Measurements from ENCODE around the gene LTBR. TPM values are rescaled to one million over a fixed set of nuclear protein-coding genes. Genes with fewer than 3 reads are reported as not detected.

LTBR gene
- total and polyA plus RNA-seq, 12 donors: 34.6 to 295 (median 140) TPM

DNA sequence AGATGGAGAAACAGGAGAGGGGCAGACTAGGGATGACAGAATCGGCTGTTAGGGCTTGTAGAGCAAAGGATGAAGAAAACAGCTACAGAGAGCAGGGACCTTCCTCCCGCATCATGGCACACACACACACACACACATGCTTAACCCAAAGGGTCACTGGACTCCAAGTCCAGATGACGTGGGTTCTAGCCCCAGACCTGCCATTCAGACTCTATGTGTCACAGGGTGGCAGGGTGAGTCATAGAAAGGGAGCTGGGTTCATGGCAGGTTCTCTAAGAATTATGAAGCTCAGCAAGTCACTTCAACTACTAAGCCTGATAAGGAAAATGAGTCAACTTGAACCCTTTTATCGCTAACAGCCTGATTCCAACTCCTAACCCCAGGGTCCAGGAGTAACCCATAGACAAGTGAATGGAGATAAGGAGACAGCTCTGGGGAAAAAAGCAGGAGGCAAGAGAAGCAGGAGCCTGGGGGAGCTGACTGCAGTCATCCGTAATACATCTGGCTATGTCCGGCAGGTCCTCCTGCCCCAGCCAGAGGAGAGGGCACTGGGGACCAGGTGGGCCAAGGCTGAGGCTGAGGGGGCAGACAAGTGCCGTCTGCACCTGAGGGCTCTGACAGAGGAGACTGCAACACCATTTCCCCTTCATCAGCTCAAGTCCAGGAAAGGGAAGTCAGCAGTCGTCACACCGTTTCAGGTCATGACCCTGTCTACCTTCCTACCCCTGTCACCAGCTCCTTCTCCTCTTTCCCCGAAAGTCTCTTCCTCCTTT, 38.5 kb upstream of the LTBR start:
- Histone ChIP-seq H3K36me3 (replicated peaks in 1 of 2) (no peaks in the 10 kb centered on the region), H3K9me3 (replicated peaks in 1 of 3) (no peaks in the 10 kb centered on the region), H3K4me1 (replicated peaks in 1 of 2) (peaks cover 29 to 54% of the 10 kb centered on the region in 2 donors), H3K27me3 (no peaks in the 10 kb centered on the region), H3K4me3 (no peak overlapping the region), H3K27ac (peak overlapping the region; percentile 35 to 90 (median 68))
- peak in 1 of 2 donors; percentile 38 for TF ChIP-seq POLR2A (IDR thresholded peaks at IDR 0.05)
- TF ChIP-seq CTCF (IDR thresholded peaks at IDR 0.05): no peak
- WGBS, 4 donors: 24 to 39% (median 29%) methylated on average over 10 of the region's 10 CpGs
- intact Hi-C loops (cut with DNase I): no loop called here
- DNase-seq: peak; percentile 88 to 98 (median 96)

- H3K4me3 ChIP-seq: no peak overlapping the region
- DNase-seq: peak in 2 of 7 donors; percentile 24
- H3K9me3 ChIP-seq (replicated peaks in 1 of 3): no peaks in the 10 kb centered on the region
- H3K36me3 ChIP-seq (replicated peaks in 1 of 2): no peaks in the 10 kb centered on the region
- H3K4me1 ChIP-seq (replicated peaks in 1 of 2): peaks cover 29 to 54% of the 10 kb centered on the region in 2 donors
- H3K27me3 ChIP-seq: no peaks in the 10 kb centered on the region
- intact Hi-C loops (cut with DNase I): no loop called here
- H3K27ac ChIP-seq: peak overlapping the region in 3 of 5 donors; percentile 68 to 90 (median 79)
- no peak for TF ChIP-seq CTCF (IDR thresholded peaks at IDR 0.05)
- no peak for TF ChIP-seq POLR2A (IDR thresholded peaks at IDR 0.05)
- 81 to 100% (median 89%) methylated on average over 2 to 5 of the region's 5 CpGs for WGBS, 4 donors
These were observed 37.6 kb upstream of the LTBR start for GRCh38 chr12:6346235-6346832.

DNA sequence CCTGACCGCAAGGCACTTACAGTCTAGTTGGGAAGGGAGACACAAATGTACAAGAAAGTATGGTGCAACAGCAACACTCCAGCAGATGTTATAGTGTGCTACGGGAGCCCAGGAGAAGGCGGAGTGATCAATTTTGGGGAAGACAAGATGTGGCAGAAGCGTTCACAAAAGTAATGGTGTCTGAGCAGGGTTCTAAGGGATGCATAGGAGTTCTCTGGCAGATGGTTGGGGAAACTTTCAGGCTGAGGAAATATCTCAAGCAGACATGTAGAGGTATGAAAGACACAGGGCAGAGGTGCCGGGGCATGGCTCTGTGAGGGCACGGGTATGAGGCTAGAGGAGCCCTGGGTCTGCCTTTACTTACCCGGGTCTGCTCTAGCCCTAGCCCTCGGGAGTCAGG, 37.0 kb upstream of the LTBR start:
- no peak overlapping the region for H3K4me3 ChIP-seq
- 82 to 89% (median 86%) methylated on average over 8 of the region's 8 CpGs for WGBS, 4 donors
- H3K36me3 ChIP-seq (replicated peaks in 1 of 2): no peaks in the 10 kb centered on the region
- H3K9me3 ChIP-seq (replicated peaks in 1 of 3): no peaks in the 10 kb centered on the region
- DNase-seq: no peak
- intact Hi-C loops (cut with DNase I): no loop called here
- TF ChIP-seq POLR2A (IDR thresholded peaks at IDR 0.05) (no peak), CTCF (IDR thresholded peaks at IDR 0.05) (no peak)
- peak overlapping the region; percentile 1 to 90 (median 35) for H3K27ac ChIP-seq
- no peaks in the 10 kb centered on the region for H3K27me3 ChIP-seq
- peaks cover 29 to 54% of the 10 kb centered on the region in 2 donors for H3K4me1 ChIP-seq (replicated peaks in 1 of 2)

Data from adrenal gland (tissue), 12 donors.